Activated CD8-positive, alpha-beta memory T cell treated with anti-CD3 and anti-CD28 coated beads, Interleukin-2, amount 50 U/mL, for 4 hours (primary cell): ENCODE data around the gene LMBRD2.
A peak's percentile ranks its signal among the peaks of the same experiment; 100 is the strongest.
"Not testable (repeated sequence)": the region's sequence is repeated elsewhere in the genome, so short reads cannot be mapped to it uniquely, and the experiment has no call there.

Source experiments
- DNase-seq: peaks from one replicate; pipeline ENCODE4 v3.0.0-alpha.2; 2020

The LMBRD2 gene

GRCh38 chr5:36151434-36152323 lies at the start of gene LMBRD2, which contains the start of gene SKP2:
LMBRD2 (minus strand) TSS chr5:36151887; CDS start chr5:36143349, 8,538 bp downstream.
SKP2 (plus strand) TSS chr5:36152111; CDS start chr5:36152263, 152 bp downstream.
- peak; percentile 98 for DNase-seq

- DNase-seq = no peak
Observed at GRCh38 chr5:36200513-36200912, 48.8 kb upstream of the LMBRD2 start.

GRCh38 chr5:36199620-36200019 lies 47.9 kb upstream of the LMBRD2 start:
- DNase-seq = no peak

GRCh38 chr5:36198783-36199182 lies 47.1 kb upstream of the LMBRD2 start:
- DNase-seq = not testable (repeated sequence)

- no peak for DNase-seq
Observed at GRCh38 chr5:36198281-36198680, 46.6 kb upstream of the LMBRD2 start.

GRCh38 chr5:36193746-36194145 lies 42.1 kb upstream of the LMBRD2 start:
- DNase-seq = no peak

- not testable (repeated sequence) for DNase-seq
Observed at GRCh38 chr5:36184408-36184807, 32.7 kb upstream of the LMBRD2 start.

- DNase-seq = no peak
Observed at GRCh38 chr5:36181774-36182173, 30.1 kb upstream of the LMBRD2 start.

GRCh38 chr5:36180556-36181350 lies 29.1 kb upstream of the LMBRD2 start:
- DNase-seq = no peak

GRCh38 chr5:36179950-36180349 lies 28.3 kb upstream of the LMBRD2 start:
- DNase-seq = no peak

GRCh38 chr5:36178524-36178890 lies 26.8 kb upstream of the LMBRD2 start:
- DNase-seq = no peak

GRCh38 chr5:36177715-36178523 lies 26.2 kb upstream of the LMBRD2 start:
- no peak for DNase-seq

- no peak for DNase-seq
Observed at GRCh38 chr5:36177154-36177553, 25.5 kb upstream of the LMBRD2 start.

- no peak for DNase-seq
Observed at GRCh38 chr5:36175043-36175442, 23.4 kb upstream of the LMBRD2 start.

GRCh38 chr5:36174119-36174518 lies 22.4 kb upstream of the LMBRD2 start:
- DNase-seq = no peak

GRCh38 chr5:36173426-36173825 lies 21.7 kb upstream of the LMBRD2 start:
- no peak for DNase-seq

GRCh38 chr5:36172599-36172998 lies 20.9 kb upstream of the LMBRD2 start:
- DNase-seq = no peak

- DNase-seq = no peak
Observed at GRCh38 chr5:36170832-36171424, 19.2 kb upstream of the LMBRD2 start.

GRCh38 chr5:36168737-36169136 lies 17.1 kb upstream of the LMBRD2 start:
- no peak for DNase-seq

- DNase-seq = no peak
Observed at GRCh38 chr5:36164461-36164860, 12.8 kb upstream of the LMBRD2 start.

- no peak for DNase-seq
Observed at GRCh38 chr5:36162810-36163486, 11.3 kb upstream of the LMBRD2 start.

GRCh38 chr5:36161361-36161760 lies 9.7 kb upstream of the LMBRD2 start:
- DNase-seq = no peak
